ENCODE results near the gene SPEN.

DNA sequence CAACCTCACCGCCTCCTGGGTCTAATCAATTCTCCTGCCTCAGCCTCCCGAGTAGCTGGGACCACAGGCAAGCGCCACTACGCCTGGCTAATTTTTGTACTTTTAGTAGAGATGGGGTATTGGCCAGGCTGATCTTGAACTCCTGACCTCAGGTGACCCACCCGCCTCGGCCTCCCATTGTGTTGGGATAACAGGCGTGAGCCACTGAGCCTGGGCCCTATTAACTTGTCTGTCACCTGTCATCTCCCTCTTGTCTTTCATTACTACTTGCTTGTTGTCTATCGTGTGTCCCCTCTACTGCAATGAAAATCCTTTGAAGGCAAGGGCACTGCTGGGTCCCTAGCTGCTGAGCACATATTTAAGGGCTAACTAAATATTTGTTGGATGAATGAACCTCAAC, 43.4 kb upstream of the SPEN start:
- TF ChIP-seq, protein P1, sequence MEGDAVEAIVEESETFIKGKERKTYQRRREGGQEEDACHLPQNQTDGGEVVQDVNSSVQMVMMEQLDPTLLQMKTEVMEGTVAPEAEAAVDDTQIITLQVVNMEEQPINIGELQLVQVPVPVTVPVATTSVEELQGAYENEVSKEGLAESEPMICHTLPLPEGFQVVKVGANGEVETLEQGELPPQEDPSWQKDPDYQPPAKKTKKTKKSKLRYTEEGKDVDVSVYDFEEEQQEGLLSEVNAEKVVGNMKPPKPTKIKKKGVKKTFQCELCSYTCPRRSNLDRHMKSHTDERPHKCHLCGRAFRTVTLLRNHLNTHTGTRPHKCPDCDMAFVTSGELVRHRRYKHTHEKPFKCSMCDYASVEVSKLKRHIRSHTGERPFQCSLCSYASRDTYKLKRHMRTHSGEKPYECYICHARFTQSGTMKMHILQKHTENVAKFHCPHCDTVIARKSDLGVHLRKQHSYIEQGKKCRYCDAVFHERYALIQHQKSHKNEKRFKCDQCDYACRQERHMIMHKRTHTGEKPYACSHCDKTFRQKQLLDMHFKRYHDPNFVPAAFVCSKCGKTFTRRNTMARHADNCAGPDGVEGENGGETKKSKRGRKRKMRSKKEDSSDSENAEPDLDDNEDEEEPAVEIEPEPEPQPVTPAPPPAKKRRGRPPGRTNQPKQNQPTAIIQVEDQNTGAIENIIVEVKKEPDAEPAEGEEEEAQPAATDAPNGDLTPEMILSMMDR (IDR thresholded peaks at IDR 0.05) = no peak
- TF ChIP-seq RAD21 (IDR thresholded peaks at IDR 0.05; ENCODE audit: low read length) (no peak), POLR2AphosphoS5 (IDR thresholded peaks at IDR 0.05; ENCODE audit: low read depth, low read length) (no peak), SIN3A (IDR thresholded peaks at IDR 0.05; ENCODE audit: borderline replicate concordance, low read depth, low read length) (no peak), ELF1 (IDR thresholded peaks at IDR 0.05) (no peak), TAF1 (IDR thresholded peaks at IDR 0.05; ENCODE audit: borderline replicate concordance, low read depth, low read length) (no peak), CHD2 (IDR thresholded peaks at IDR 0.05; ENCODE audit: low read length, partially characterized antibody) (no peak), RCOR1 (IDR thresholded peaks at IDR 0.05; ENCODE audit: low read length) (no peak), EP300 (IDR thresholded peaks at IDR 0.05; ENCODE audit: borderline replicate concordance in 1 of 2, low read depth in 1 of 2, low read length in 1 of 2) (no peak)
- TF ChIP-seq, protein P2, sequence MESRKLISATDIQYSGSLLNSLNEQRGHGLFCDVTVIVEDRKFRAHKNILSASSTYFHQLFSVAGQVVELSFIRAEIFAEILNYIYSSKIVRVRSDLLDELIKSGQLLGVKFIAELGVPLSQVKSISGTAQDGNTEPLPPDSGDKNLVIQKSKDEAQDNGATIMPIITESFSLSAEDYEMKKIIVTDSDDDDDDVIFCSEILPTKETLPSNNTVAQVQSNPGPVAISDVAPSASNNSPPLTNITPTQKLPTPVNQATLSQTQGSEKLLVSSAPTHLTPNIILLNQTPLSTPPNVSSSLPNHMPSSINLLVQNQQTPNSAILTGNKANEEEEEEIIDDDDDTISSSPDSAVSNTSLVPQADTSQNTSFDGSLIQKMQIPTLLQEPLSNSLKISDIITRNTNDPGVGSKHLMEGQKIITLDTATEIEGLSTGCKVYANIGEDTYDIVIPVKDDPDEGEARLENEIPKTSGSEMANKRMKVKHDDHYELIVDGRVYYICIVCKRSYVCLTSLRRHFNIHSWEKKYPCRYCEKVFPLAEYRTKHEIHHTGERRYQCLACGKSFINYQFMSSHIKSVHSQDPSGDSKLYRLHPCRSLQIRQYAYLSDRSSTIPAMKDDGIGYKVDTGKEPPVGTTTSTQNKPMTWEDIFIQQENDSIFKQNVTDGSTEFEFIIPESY (IDR thresholded peaks at IDR 0.05; ENCODE audit: borderline replicate concordance, low read depth) = no peak
- TF ChIP-seq, protein P3, sequence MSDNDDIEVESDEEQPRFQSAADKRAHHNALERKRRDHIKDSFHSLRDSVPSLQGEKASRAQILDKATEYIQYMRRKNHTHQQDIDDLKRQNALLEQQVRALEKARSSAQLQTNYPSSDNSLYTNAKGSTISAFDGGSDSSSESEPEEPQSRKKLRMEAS (IDR thresholded peaks at IDR 0.05; ENCODE audit: low read depth) = no peak
